Skin of body (tissue), 2 donors: Measurements from ENCODE around the gene CDH23. TPM values are rescaled to one million over a fixed set of nuclear protein-coding genes. Genes with fewer than 3 reads are reported as not detected.

ENCODE experiments used
- DNase-seq: peaks from one replicate; lab custom pipeline; 2025; lab: John Stamatoyannopoulos, UW
- total RNA-seq: library from RNA; depleted of rRNA; stranded (reverse); fragments of >200 nt; gene quantifications from one replicate; pipeline ENCODE4 v1.2.3, GENCODE V29; 2014

CDH23 gene
- total RNA-seq, 1 donor from 2014 or later: 6.3 TPM

DNA sequence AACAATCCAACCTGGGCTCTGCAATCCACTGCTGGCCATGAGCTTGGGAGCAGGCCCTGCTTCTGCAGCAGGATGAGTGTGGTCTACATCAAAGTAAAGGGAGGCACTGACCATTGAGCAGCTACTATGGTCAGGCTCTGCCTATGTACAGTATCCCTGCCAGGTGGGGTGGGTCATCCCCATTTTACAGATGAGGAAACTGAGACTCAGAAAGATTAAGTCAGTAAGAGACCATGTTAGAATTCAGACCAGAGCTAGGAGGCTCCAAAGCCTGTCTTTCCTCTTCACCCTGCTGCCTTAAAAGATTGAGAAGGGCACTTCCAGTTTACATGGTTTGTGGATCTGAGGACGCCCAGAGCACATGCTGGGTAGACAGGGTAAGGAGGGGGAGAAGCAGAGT lies 27.1 kb upstream of the CDH23 start:
- no peak for DNase-seq

DNA sequence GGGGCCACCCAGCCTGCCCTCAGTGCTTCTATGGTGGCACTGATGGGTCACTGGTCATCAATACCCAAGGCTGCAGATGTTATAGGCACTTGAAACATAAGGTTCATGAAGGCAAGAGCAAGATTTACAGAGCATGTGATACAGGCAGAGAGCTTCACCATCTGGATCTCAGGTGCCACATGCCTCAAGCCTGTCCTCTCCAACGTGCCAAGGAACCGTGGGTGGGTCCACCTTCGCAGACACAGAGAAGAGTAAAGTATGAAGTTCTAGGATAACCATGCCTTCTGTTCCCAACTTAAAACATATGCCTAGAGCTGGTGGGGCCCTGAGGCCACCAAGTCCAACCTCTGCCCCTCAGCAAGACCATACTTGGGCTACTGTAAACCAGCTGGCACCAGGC lies 26.7 kb upstream of the CDH23 start:
- no peak for DNase-seq

DNA sequence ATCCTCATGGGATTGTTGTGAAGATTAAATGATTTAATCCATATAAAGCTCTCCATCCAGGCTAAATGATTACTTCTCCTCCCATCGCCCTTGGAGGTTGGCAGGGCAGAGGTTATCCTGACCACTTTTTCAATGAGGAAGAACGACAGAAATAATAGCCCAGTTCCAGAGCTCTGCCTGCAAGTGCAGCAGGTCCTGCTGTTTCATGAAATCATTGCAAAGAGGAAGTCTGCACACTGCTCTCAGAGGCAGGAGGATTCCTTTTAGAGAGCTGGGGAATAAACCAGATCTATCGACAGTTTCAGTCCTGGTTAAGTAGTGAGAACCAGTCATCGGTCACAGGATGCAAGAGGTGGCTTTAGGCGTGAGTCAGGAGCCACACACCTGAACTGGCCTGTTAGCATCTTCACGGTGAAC lies 25.0 kb upstream of the CDH23 start:
- DNase-seq: no peak

DNA sequence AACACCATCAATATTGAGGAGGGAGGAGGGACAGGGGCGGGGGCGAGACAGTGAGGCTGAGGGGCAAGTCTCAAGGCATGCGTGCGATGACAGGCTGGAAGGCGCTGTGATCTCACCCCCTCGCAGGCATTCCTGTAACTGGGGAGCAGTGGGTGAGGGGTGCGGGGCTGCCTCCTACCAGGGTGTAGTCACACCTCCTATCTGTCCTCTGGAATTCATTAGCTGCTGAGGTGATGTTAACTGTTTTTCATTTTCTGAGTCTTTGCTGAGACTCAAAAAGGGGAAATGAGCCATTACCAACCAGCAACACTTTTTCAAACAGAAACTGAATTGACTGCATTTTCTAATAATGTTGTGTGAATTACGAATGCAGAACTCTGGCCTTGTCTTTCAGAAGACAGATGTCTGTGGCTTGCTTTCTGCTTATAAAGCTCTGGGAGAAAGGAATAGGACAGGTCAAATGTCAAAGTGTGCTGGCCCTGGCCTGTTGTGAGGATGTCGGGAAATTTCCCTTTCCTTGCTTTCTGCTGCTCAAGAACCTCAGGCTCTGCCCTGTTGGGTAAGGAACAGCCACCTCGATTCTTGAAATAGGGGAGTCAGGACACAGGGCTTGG lies 23.7 kb upstream of the CDH23 start:
- DNase-seq: no peak

DNA sequence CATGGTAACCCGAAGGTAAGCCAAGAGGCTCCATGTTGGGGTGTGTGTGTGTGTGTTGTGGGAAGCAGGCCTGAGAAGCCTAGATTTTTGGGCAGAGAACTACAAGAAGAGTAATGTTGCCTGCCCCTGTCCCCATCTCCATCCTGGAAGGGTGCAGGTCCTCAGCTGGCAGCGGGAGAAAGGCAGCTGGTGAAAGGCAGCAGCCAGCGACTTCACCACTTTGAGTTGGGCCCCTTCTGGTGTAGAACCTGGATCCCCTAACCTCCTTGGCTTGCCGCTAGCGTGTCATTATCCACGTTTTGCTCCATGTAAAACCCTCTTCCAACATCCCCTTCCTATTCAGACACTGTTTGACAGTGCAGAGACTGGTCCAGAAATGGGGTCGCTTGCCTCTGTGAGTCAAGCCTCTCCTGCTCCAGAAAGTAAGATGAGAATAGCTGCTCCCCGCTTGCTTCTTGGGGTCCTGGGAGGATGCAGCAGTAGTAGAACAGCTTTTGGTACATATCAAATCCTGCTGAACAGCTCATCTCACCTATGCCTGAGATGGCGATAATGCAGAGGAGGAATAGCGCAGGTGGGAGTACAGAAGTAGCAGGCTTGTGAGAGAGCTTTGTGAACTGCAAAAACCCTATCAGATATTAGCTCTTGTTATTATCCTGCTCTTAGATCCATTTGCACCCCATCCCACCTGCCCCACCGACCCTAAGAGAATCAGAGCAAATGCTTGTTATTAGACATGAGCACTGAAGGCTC lies 22.1 kb upstream of the CDH23 start:
- DNase-seq: no peak

DNA sequence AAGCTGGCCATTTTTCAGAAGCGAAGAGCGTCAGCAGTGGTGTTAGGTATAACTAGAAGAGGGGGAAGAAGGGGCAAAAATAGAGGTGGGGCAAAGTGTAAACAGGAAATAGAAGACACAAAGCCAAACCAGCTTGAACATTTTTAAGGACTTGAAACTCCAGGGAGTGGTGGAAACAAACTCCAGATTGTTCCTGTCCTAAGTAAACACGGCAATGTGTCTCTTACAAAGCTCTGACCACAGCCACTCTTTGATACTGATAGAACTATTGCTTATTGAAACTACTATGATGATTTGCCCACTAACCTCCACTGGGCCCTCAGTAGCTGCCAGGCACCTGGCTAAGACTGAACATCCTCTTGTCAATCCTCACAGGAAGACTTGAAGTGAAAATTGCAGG lies 20.8 kb upstream of the CDH23 start:
- no peak for DNase-seq

DNA sequence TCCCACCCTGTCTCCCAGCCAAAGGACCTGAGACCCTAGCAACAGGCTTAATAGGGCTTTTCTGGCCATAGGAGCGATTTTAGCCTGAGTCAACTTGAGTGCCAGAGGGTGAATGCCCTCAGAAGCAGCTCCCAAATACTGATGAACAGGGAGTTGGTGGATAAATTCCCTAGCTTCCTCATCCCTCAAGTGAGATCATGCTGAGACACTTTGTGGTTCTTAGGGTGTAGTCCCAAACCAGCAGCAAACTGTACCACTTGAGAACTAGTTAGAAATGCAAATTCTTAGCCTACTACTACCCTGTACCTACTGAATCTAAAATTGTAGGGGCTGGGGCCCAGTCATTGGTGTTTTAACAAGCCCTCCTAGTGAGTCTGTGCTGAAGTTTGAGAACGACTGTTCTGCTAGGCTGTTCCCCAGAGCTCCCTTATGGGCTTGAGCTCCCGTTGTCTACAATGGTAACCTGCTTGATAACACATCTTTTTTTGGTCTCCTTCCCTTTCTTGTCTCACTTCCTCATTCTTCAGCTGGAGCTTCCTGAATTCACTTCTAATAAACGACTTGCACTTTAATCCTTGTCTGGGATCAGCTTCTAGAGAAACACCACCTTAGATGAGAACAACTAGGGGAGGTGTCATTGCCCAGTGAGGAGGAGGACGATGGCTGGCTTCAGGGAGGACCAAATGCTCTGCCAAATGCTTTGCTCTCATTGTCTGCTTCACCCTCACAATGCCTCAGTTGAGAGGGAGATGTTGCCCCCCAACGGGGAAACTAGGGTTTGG lies 18.2 kb upstream of the CDH23 start:
- DNase-seq: no peak

DNA sequence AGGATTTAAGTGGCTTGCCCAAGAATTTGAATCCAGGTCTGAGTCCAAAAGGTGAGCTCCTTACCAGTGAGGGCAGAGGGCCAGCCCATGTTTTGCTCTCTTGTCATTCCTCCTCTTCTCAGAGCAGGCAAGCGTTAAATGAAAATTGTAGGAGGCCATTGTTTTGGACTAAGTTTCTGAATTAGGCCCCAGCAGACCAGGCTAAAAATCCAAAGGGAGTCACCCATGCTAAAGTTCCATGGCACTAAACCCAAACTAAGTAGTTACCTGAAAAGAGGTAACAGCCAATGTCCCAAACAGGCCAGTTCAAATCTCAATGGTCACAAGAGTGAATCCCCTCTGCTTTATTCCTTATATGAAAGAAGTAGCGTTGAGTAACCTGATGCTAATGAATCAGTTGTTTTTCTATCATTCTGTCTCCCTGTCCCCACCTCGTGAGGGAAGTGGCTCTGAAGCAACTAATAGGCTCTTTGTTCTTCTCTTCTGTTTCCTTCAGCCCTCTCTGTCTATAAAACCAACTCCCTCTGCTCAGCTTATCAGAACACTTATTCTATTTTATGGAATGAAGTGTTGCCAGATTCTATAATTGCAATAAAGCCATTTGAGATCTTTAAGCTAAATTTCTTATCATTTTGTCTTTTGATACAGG lies 17.5 kb upstream of the CDH23 start:
- DNase-seq: no peak

DNA sequence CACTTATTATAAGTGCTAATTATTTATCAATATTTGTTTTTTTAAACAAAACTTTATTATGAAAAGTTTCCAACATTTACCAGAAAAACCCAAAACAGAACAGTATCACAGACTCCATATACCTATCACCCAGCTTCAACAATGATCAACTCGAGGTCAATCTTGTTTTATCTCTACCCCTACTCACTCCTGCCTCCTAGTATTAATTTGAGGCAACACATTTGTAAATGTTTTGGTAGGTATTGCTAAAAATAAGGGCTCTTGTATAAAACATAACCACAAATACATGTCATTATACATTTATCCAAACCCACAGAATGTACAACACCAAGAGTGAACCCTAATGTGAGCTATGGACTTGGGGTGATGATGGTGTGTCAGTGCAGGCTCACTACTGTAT lies 15.9 kb upstream of the CDH23 start:
- DNase-seq: no peak

DNA sequence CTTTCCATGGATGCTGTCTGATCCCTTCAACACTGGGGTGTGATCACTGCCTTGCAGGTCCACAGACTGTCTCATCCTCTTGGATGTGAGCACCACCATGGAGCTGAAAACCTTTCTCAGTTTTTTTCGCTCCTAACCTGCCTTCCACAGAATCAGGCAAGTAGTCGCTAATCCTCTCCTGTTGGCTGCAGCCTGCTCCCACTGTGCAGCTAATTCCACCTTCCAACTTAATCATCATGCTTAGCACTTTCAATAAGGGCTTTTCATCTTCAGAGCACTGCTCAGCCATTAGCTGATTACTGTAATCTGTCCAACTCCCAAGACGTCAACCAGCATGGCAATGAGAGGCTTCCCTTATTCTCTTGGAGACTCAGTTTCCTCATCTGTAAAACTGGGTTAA lies 15.1 kb upstream of the CDH23 start:
- no peak for DNase-seq

DNA sequence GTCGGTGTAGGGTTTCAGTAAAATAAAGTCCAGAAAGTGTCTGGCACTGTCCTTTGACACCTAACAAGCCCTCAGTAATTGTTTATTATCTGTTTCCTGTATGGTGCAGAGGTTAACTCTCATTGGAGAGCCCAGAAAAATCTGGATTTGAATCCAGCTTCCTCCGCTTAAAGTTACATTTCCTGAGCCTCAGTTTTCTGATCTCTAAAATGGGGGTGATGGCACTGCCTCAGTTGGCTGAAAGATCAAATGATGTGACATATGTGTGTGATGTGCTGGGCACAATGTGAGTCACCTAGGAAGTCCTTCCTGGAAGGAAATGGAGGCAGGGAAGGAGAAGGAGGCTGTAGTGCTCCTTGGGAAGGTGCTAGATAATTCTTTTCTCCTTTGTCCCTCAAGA lies 14.7 kb upstream of the CDH23 start:
- DNase-seq: no peak

DNA sequence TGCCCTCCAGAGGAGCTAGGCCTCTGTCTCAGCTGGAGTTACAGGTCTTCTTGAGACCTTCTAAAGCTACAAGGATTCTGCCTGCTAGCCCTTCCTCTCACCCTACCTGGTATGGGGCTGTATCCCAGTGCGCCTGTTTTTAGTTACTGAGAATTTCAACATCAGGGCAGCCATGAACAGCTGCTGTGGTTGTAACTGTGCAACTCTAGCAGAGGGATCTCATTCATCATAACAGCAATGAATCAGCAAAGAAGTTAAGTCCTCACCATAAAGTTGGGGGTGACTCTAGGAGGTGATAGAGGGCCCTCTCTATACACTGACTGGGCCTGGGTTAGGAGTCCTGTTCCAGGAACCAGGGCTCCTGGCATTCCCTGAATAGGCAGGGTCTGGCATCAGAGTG lies 14.0 kb upstream of the CDH23 start:
- no peak for DNase-seq

DNA sequence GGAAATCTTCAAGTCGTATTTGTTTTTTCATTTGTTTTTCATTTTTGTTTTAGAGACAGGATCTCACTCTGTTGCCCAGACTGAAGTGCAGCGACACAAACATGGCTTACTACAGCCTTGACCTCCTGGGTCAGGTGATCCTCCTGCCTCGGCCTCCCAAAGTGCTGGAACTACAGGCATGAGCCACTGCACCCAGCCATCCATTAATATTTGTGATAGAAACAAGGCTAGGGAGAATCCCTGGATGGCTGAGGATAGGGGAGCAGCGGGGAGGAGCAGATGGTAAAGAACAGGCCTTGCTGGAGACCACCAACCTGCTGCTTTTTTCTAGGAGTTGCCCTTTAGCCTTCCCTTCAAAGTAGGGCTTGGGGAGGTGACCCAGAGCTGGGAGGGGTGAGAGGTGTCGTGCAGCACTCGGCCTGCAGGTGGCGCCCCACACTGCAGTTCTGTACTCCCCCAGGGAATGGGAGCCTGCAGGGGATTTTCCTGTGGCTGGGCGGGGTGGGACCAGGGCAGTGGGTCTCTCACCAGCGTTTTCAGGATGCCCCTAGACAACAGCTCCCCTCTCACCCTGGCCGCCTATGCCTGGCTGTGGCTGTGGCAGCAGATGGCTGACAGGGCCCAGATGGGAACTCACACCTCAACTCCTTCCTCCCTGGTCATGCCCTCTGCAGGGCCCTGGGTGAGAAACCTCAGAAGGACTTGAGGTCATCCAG lies 12.6 kb upstream of the CDH23 start:
- no peak for DNase-seq

DNA sequence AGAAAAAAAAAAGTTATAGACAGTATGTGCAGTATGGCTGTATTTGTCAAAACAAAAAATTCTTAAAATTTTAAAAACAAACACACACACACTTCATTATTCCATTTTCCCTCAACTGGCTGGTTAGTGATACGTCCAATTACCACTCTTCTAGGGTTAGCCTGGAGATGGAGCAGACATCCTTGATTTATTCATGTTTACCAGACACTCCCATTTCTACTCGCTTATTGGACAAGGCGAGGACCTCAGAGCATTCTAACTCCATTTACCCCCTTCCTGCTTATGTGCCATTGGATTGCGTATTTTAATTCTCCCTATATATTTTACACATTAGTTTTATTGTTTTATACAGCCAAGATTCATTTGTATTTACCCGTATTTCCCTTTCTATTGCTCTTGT lies 8.5 kb upstream of the CDH23 start:
- DNase-seq: no peak

DNA sequence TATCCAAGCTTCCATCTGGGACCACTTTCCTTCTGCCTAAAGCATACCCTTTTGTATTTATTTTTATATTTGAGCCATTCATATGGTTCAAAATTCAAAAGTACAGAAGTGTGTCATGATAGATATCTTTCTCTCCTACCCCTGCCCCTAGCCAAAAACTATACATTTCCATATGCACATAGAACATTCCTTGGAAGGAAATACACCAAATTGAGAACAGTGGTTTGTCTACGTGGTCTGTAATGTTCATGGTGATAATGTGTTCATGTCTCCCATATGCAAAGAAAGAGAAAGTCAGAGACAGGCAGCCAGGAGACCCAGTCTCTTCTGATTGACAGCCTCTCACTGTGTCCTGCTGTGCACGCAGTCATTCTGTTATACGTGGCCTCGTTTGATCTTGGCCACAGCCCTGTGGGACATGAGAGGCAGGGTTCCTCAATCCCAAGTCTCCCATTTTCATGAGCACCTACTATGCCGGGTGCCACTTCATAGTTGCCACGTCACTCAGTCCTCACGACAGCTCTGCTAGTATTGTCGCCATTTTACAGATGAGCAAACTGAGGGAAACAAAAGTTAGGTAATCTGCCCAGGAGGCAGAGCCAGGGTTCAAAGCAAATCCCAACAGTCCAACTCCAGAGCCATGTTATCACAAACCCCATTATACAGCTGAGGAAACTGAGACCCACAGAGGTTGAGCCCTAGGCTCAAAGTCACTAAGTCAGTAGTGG lies 8.0 kb upstream of the CDH23 start:
- peak; percentile 19 for DNase-seq

DNA sequence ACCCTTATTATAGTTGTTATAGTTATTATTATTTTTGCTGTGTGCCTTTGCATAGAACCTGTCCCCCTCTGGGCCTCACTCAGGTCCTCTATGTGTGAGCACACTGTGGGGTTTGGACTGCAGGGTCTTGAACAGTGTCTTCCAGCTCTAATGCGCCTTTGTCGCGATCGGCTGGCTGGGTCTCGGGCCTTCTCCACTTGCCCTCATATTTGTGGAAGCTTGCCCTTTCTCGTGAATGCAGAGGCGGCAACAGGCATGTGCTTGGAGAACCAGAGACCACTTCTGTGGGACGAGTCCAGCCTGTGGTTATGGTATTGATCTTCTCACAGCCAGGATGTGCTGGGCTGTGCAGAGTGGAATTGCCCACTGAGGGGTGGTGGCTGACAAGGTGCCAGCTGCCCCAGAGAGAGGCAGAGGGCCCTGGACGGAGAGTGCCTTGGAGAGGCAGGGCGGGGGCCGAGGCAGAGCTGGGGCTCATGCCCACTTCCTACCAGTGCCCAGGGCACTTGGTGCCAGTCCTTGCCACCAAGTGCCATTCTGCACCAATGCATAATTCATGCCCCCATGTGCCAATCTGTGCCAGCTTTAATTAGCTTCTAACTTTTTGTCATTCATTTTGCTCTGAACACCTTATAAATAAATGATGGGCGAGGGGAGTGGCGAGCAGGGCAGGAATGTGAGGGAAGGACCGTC lies 6.8 kb upstream of the CDH23 start:
- no peak for DNase-seq

DNA sequence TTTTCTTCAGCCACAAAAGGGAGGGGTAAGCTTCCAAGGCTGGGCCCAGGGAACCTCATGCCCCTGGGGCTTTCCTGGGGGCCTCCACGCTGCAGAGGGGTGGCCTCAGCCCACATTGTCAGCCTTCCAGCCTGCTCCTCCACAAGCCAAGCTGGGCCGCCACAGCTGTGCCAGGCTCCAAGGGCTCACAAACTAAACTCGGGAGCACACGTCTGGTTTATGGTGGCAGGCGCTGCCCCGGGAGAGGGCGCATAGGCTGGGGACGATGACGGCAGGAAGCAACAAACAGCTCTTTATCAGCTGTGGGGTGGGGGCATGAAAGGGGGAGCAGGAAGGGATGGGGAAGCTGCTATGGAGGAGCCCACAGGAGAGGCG lies 6.3 kb upstream of the CDH23 start:
- DNase-seq: no peak

DNA sequence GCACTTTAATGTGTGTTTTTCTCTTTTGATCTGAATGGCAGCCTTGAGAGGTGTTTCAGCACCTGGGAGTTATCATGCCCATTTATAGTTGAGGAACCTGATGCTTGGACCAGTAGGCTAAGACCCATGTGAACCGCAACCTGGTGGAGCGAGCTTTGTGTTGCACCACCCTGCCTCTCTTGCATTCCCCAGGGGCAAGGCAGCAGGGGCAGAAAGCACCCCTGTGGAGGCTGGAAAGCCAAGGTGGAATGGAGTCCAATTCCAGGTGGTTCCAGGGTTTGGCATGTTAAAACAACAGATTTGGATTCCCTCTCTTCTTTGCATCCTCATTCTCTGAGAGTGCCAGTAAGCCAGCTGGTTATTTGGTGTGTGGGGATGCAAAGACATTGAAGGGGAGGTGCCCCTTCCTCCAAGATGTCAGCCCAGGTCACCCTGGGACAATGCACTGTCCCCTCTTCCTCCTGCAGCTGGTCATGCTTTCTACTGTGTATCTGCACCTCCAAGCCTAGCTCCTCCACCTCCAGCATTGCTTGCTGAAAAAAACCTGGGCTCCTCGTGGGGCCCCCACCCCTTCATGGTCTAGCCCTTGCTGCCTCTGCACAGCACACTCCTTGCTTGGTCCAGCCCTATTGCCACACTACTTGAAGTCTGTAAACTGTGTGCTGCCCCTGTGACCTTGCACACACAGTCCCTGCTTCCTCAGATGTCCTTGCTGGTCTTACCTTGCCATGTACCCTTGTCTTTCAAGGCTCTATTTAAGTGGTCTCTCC lies 5.6 kb upstream of the CDH23 start:
- no peak for DNase-seq

DNA sequence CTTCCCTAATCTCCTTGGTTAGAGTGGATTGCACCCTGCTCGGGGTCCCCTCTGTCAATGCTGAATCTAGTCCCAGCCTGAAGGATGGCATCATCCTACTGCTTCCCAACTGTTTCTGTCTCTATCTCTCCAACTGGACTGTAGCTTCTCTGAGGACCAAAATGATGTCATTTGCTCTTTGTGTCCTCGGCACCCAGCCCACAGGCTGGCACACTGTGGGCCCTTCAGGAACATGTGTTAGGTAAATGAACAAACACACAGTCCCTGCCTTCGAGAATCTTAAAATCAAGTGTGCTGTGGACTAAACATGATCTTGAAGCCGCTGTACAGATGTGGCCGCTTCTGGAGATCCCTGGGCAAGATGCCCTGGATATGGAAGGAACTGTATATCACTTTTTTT lies 5.0 kb upstream of the CDH23 start:
- DNase-seq: no peak

DNA sequence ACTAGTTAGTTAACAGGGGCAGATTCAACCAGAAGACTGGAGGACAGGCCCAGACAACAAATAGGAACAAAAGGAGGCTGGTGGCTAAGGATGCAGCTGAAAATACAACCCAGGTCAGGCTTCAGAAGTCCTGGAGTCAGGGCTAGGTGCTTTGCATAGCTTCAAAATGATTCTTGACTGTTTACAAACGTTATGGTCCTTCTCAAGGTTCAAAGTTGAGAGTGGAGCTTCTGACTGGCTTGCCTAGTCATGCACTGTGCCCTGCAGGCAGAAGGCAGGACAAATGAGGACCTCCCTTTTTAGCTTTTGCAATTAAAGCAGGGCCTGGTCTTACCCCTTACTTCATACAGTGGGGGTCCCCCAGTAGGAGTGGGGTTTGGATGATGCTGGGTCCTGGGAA lies 4.4 kb upstream of the CDH23 start:
- DNase-seq: no peak
